ENCODE results near the gene LRCH1. TPM values are rescaled to one million over a fixed set of nuclear protein-coding genes. Genes with fewer than 3 reads are reported as not detected.
A peak's percentile ranks its signal among the peaks of the same experiment; 100 is the strongest.

LRCH1 gene
- polyA plus RNA-seq, 1 donor from 2014 or later: 7.6 TPM

DNA sequence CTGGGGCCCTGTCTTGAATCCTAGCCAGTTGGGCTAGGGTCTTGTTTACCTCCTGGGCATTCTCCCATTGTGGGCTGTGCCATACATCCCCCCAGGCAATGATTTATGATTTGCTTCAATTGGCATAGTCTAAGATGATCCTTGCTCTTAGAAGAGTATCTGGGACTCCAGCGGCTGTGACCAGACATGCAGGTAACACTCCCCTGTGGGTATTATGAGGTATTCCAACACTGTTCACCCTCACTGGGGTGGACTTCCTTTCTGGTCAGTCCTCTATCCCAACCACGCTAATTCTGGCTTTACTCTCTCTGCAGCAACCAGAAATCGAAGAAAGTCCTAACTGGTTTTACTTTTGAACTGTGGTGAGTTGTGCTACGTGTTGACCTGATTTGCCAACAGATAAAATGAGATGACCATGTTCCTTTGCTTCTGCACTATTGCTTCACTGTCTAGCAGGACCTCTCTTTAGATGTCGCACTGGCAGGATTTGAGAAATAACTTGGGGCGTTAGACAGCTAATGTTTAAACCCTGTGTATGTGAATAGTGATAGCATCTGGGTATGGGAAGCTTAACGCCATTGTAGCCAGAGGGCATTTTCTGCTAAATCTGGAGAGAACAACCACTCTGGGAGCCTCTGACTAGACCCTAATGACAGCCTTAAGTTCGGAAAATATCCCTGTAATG is 6.7 kb upstream of the LRCH1 start:
- H3K27me3 Mint-ChIP-seq: no peaks in the 10 kb centered on the region
- peaks cover under 1 to 4% (median under 1%) of the 10 kb centered on the region in 3 donors for H3K4me1 Mint-ChIP-seq
- H3K36me3 Mint-ChIP-seq: no peaks in the 10 kb centered on the region
- H3K9me3 Mint-ChIP-seq: no peaks in the 10 kb centered on the region
- H3K4me3 Mint-ChIP-seq: peak overlapping the region in 1 of 4 donors; percentile 5
- H3K27ac Mint-ChIP-seq: no peak overlapping the region

DNA sequence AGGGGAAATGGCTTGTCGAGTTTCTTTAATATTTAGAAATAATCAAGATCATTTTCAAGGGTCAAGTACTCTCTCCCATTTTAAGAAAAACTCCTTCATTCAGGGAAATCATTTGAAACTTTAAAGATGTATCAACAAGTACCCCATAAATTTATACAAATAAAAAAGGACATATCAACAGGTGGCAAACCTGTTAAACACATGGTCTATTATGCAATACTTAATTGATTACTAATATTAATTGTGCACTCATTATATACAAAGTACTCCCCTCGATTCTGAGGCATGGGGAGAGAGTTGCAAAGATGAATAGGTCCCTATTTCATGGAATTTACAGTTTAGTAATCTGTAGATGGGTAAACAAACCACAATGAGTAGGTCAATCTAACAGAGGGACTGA is 2.1 kb upstream of the LRCH1 start:
- peak overlapping the region in 1 of 4 donors; percentile 99 for H3K4me3 Mint-ChIP-seq
- H3K9me3 Mint-ChIP-seq: no peaks in the 10 kb centered on the region

DNA sequence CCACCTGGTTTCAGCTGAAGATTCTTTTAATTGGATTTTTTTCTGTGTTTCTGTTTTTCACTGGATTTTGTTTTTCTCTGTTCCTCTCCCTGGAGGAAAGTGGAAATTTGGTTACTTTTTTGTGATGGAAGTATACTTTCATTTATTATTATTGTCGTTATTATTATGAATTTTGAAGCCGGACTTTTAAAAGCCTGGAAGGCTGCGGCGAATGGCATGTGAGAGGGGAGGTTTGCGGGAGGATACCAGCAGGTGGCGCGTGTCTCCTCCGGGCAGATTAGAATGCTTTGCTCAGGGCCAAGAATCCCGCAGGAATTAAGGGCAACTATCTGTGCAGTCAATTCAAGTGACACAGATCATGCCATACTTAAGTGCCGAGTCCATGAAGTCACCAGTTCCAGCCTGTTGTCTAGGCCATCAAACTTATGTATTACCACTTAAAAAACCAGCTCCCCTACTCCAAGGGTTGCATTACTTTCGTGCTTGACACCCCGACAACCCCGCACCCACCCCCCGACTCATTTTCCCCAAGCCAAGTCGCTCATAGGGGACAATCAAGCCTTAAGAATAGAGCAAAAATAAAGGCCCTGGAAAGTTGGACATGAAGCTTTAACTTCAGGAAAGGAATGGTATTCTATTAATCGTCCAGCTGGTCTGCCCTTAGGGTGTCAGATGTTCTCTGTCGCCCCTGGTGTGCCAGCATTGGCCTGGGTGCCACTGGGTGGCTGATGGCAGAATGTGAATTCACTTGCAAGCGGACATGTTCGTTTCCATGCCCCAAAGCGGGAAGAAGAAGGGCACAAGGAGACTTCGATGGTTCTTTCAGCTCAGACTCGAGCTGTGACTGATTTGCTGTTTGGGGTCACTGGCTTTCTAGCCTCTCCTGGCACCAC is 1.3 kb upstream of the LRCH1 start:
- Mint-ChIP-seq H3K4me3 (peak overlapping the region; percentile 95 to 99 (median 98)), H3K36me3 (no peaks in the 10 kb centered on the region), H3K4me1 (peaks cover 31 to 41% (median 31%) of the 10 kb centered on the region in 3 donors), H3K27me3 (no peaks in the 10 kb centered on the region), H3K9me3 (no peaks in the 10 kb centered on the region), H3K27ac (peak overlapping the region in 2 of 3 donors; percentile 94 to 98)

More for the DNA sequence above, 2.1 kb upstream of the LRCH1 start:
- H3K27me3 Mint-ChIP-seq: no peaks in the 10 kb centered on the region
- H3K4me1 Mint-ChIP-seq: peaks cover 23 to 33% (median 24%) of the 10 kb centered on the region in 3 donors
- H3K27ac Mint-ChIP-seq: peak overlapping the region in 2 of 3 donors; percentile 35 to 98
- no peaks in the 10 kb centered on the region for H3K36me3 Mint-ChIP-seq

DNA sequence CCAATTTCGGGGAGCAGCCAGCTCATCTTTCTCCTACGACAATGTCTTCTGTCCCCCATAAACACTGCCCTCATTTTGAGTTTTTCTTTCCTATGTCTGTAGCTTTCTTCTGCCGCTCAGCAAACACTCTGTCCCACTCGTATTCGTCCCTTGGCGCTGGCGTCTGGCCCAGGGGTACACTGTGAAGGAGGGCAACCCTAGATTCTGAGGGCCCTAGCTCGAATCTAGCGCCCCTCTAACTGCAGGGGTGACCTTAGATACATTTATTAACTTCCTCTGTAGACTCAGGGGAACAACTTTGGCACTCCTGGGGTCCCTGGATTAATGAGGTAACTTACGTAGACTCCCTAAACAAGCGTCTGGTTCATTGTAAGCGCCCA is 677 bp upstream of the LRCH1 start:
- no peaks in the 10 kb centered on the region for H3K27me3 Mint-ChIP-seq
- H3K4me3 Mint-ChIP-seq: peak overlapping the region; percentile 95 to 99 (median 98)
- no peaks in the 10 kb centered on the region for H3K36me3 Mint-ChIP-seq
- H3K4me1 Mint-ChIP-seq: peaks cover 31 to 48% (median 37%) of the 10 kb centered on the region in 3 donors
- H3K9me3 Mint-ChIP-seq: no peaks in the 10 kb centered on the region
- peak overlapping the region; percentile 63 to 98 (median 94) for H3K27ac Mint-ChIP-seq

DNA sequence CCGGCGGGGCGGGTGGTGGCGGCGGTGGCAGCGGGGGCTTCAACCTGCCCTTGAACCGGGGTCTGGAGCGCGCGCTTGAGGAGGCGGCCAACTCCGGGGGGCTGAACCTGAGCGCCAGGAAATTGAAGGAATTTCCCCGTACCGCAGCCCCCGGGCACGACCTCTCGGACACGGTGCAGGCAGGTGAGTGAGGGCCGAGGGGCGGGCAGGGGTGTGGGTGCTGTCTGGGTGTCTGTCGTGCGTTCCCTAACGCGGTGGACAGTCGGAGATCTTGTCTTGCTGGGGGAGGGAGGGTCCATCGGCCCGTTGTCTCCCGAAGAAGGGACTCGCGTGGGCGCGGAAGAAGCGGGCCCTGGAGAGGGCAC is 533 bp downstream of the LRCH1 start:
- no peaks in the 10 kb centered on the region for H3K9me3 Mint-ChIP-seq

DNA sequence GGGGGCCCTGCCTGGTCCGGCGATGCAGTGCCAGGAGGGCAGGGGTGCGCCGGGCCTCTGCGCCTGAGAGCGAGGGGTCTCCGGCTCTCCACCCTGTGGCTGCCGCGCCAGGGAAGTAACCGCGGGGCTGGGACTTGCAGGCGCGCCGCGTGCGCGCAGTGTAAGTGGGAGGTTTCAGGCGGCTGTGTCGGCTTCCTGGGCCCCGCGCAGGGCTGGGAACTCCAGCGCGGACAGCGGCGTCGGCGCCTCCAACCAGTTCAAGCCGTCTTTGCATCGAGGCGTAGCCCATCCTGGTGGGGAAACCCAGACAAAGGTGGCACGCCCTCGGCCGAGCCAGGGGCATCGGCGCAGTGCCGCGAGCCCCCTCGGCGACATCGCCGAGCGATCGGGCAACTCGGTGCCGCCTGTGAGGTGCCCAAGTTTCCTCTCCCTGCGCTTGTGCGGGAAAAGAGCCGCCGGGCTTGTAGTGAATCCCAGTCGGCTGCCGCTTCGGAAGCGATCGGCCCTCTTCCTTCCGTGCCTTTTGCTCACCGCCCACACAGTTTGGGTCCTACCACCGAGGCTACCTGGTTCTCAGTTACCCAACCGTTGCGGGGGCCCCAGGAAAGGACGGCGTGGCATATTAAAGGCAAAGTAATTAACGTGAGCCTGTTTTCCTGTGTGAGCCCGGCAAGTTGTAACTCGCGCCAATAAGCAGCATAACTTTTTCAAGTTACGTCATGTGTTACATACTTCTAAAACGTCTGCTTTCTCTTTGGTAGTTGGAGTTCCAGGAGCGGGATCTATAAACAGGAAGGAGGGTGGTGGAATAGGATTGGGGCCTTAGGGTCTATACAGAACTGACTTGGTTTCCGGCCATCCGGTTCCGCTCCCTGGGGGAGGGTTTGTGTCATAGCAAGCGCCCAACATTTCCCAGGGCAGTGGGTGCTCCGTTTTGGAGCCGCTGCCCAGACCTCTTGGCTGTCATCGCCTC is 1.2 kb downstream of the LRCH1 start:
- Mint-ChIP-seq H3K36me3 (peaks cover 2% of the 10 kb centered on the region), H3K27ac (peak overlapping the region; percentile 88 to 98 (median 97)), H3K4me1 (peaks cover 37 to 54% (median 46%) of the 10 kb centered on the region in 3 donors), H3K9me3 (no peaks in the 10 kb centered on the region), H3K4me3 (peak overlapping the region; percentile 95 to 99 (median 98)), H3K27me3 (no peaks in the 10 kb centered on the region)

More for the DNA sequence above, 533 bp downstream of the LRCH1 start:
- Mint-ChIP-seq H3K27ac (peak overlapping the region; percentile 88 to 98 (median 97)), H3K36me3 (peaks cover 2% of the 10 kb centered on the region), H3K4me3 (peak overlapping the region; percentile 95 to 99 (median 98)), H3K27me3 (no peaks in the 10 kb centered on the region), H3K4me1 (peaks cover 37 to 54% (median 42%) of the 10 kb centered on the region in 3 donors)

DNA sequence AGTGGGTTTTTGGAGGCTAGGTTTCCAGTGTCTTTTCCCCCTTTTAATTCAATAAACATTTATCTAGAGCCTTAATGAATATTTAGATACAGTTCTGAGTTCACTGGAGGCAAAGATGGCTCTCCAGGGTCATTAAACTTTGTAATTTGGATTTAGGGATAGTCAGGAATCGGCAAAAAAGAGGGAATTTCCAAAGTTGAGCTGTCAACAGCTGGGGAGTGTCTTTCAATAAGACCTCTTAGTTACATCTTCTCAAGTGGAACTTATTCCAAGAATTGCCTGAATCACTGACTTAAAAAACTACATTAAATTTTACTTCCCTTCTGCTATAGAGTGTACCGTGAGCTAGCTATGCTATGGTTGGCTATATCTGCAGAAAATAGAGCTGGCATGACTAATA is 2.0 kb downstream of the LRCH1 start:
- Mint-ChIP-seq H3K27me3 (no peaks in the 10 kb centered on the region), H3K9me3 (no peaks in the 10 kb centered on the region), H3K4me3 (peak overlapping the region; percentile 95 to 99 (median 98)), H3K4me1 (peaks cover 37 to 54% (median 46%) of the 10 kb centered on the region in 3 donors), H3K36me3 (peaks cover 2% of the 10 kb centered on the region), H3K27ac (peak overlapping the region; percentile 88 to 98 (median 97))

DNA sequence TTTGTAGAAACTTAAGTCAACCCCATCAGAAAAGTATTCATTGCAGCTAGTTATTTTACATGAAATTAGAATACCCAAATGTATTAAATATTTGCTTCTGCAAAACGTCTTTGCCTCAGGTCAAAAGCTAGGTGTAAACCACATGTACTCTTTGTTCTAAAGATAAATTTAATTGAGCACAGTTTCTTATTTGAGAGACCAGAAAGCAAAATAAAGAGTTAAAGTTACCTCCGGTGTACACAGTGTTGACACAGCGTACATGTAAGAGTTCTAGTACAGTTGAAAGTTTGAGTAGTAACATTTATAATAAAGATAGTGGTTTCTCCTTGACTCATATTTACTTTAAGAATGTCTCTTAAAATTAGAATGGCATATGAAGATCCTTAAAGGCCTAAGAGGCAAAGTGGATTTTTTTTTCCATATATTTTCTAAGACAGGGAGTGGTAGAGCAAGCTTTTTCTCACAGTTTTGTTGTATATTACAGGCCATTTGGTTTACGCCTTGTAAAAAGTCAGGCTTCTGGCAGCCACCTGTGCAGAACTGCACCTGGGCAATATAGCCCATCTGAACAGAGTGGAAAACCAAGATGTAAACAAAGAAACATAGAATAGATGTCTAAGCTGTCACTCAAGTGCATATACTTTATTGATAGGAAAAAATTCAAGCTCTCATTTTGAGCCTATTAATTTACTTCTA is 2.9 kb downstream of the LRCH1 start:
- H3K36me3 Mint-ChIP-seq: peaks cover 2% of the 10 kb centered on the region
- H3K27me3 Mint-ChIP-seq: no peaks in the 10 kb centered on the region
- H3K4me3 Mint-ChIP-seq: peak overlapping the region in 3 of 4 donors; percentile 97 to 99 (median 99)
- H3K27ac Mint-ChIP-seq: peak overlapping the region; percentile 80 to 98 (median 88)
- H3K9me3 Mint-ChIP-seq: no peaks in the 10 kb centered on the region
- H3K4me1 Mint-ChIP-seq: peaks cover 37 to 54% (median 46%) of the 10 kb centered on the region in 3 donors

DNA sequence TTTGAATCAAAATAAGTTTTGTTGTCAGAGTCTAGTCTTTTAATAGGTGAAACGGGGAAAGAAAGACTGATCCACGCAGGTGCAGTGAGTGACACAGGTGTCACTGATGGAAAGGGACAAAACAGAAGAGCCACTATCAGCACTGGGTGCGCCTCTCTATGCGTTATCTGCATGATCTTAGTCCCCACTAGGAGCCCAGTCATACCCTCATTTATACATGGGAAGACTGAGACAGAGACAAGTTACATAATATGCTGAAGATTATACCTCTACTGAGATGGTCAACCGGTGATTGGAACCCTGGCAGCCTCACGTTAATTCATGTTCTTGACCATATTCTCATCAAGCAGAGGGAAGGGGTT is 3.4 kb downstream of the LRCH1 start:
- H3K27me3 Mint-ChIP-seq: no peaks in the 10 kb centered on the region
- peaks cover 2% of the 10 kb centered on the region for H3K36me3 Mint-ChIP-seq
- peak overlapping the region; percentile 49 to 98 (median 80) for H3K27ac Mint-ChIP-seq
- H3K9me3 Mint-ChIP-seq: no peaks in the 10 kb centered on the region
- peaks cover 35 to 51% (median 43%) of the 10 kb centered on the region in 3 donors for H3K4me1 Mint-ChIP-seq
- H3K4me3 Mint-ChIP-seq: peak overlapping the region in 3 of 4 donors; percentile 97 to 99 (median 99)

DNA sequence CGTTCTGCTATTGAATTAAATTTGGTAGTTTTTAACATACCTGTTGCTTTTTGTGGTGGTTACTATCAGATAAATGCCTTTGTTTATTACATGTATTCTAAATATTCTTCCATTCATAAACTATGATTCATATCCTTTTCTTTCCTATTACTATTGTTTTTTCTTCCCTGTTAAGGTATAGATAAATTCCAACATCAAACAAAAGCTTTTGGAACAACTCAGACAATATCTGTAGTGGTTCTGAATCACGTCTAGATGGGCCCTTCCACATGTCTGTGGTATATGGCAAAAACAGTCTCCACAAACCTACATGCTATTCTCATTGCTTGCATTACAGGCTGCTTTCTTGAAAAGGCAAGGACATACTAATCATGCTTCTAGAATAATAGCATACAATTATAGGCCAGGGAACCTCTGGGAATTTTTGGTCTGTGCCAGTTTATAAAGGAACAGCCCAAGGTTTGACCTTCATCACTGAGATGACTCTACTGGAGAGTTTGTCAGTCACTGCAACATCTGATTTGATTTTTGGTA is 6.4 kb downstream of the LRCH1 start:
- Mint-ChIP-seq H3K27ac (no peak overlapping the region), H3K9me3 (no peaks in the 10 kb centered on the region), H3K4me3 (peak overlapping the region in 2 of 4 donors; percentile 5 to 10), H3K27me3 (no peaks in the 10 kb centered on the region), H3K4me1 (peaks cover 38 to 46% (median 40%) of the 10 kb centered on the region in 3 donors), H3K36me3 (peaks cover 2% of the 10 kb centered on the region)

DNA sequence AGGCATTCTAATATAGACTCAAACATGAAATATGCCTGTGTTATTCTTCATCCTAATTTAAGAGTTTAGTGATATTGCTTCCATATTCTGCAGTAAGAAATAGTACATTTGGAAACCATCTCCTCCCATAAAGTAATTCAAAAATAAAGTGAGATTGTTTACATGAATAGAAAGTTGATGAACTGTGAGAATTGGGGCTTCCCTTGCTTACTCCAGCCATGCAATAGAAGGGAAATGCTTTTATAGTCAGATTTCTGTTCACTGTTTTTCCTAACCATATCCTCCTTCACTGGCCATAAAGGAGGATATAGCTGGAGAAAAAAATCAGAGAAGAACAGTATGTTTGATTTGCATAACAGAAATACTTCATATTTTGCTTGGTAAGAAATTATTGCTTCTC is 7.8 kb downstream of the LRCH1 start:
- peaks cover 2% of the 10 kb centered on the region for H3K36me3 Mint-ChIP-seq
- H3K4me1 Mint-ChIP-seq: peaks cover 34 to 42% (median 40%) of the 10 kb centered on the region in 3 donors
- no peak overlapping the region for H3K4me3 Mint-ChIP-seq
- H3K27ac Mint-ChIP-seq: no peak overlapping the region
- no peaks in the 10 kb centered on the region for H3K9me3 Mint-ChIP-seq
- H3K27me3 Mint-ChIP-seq: no peaks in the 10 kb centered on the region

DNA sequence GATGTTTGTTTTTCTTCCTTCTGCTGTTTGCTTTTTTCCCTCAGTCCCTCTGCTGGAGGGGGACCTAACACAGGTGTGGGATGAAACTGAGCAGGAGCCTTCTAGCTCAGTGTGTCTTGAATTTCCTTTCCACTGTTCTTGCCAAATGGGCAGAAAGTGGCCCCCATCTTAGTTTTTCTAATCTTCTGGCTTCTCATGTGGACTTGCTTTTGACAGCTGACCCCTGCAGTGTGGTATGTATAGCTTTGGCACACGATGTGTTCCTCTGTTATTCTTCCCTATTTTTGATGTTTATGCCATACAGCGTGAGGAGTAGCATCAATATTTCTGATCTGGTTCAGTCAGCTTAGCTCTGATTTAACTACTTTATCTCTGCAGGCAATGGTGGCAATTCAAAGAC is 8.3 kb downstream of the LRCH1 start:
- Mint-ChIP-seq H3K36me3 (peaks cover 2% of the 10 kb centered on the region), H3K4me3 (no peak overlapping the region), H3K27me3 (no peaks in the 10 kb centered on the region), H3K27ac (no peak overlapping the region), H3K9me3 (no peaks in the 10 kb centered on the region), H3K4me1 (peaks cover 33 to 42% (median 39%) of the 10 kb centered on the region in 3 donors)

DNA sequence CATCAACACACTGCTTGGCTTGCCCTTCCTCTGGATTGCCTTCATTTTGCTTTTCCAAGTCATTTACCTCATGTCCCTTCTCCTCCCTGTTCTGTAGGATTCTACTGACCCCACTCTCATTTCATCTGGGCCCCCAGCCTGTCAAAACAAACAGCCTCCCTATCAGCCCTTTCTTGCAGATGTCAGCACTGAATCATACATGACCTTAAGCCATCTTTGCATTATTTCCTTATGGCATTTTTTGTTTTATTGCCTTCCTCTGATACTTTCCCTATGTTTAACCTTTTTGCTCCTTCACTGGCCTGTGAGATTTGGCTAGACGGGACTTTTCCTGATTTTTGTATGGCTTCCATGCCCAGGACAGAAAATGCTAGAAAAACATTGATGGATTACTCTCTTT is 8.7 kb downstream of the LRCH1 start:
- Mint-ChIP-seq H3K27me3 (no peaks in the 10 kb centered on the region), H3K4me3 (no peak overlapping the region), H3K36me3 (peaks cover 2% of the 10 kb centered on the region), H3K9me3 (no peaks in the 10 kb centered on the region), H3K4me1 (peaks cover 34 to 42% (median 39%) of the 10 kb centered on the region in 3 donors), H3K27ac (no peak overlapping the region)

DNA sequence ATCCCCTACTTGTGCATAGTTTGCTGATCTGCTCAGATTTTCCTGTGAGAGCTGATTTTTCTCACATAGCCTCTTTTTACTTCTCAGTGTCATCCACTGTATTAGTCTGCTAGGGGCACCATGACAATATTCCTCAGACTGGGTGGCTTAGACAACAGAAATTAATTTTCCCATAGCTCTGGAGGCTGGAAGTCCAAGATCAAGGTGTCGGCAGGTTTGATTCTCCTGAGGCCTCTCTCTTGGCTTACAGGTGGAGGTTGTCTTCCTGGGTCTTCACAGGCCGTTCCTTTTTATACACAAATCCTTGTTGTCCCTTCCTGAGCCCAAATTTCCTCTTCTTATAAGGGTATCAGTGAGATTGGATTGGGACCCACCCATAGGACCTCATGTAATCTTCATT is 9.2 kb downstream of the LRCH1 start:
- Mint-ChIP-seq H3K4me1 (peaks cover 34 to 38% (median 35%) of the 10 kb centered on the region in 3 donors), H3K27me3 (no peaks in the 10 kb centered on the region), H3K9me3 (no peaks in the 10 kb centered on the region), H3K27ac (no peak overlapping the region), H3K36me3 (peaks cover 2% of the 10 kb centered on the region), H3K4me3 (no peak overlapping the region)

Measured in IgD-negative memory B cell (primary cell).